Stimulated activated CD8-positive, alpha-beta memory T cell treated with anti-CD3 and anti-CD28 coated beads, Interleukin-4, amount 100 ng/mL, for 48 hours (primary cell): ENCODE measurements around the gene RBM43.
A peak's percentile ranks its signal among the peaks of the same experiment; 100 is the strongest.
"Not testable (repeated sequence)": the region's sequence is repeated elsewhere in the genome, so short reads cannot be mapped to it uniquely, and the experiment has no call there.

Experiments
- DNase-seq: peaks from one replicate; pipeline ENCODE4 v3.0.0-alpha.2; 2020

The RBM43 gene

DNA sequence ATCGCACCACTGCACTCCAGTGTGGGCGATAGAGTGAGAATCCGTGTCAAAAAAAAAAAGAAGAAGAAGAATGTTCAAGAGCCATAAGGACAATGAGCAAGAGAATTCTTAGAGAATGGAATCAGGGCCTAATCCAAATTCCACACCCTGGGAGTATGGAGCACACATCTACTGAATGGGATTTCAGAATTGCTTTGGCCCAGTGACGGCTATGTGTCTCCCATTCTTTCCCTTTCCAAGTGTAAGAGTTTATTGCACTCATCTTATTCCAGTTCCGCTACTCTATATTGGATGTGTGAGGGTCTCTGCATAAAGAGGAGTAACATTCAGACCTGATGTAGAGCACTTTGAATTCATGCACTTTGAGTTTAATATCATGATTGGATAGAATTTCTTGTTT, 5.9 kb upstream of the RBM43 start:
- DNase-seq, result no peak

DNA sequence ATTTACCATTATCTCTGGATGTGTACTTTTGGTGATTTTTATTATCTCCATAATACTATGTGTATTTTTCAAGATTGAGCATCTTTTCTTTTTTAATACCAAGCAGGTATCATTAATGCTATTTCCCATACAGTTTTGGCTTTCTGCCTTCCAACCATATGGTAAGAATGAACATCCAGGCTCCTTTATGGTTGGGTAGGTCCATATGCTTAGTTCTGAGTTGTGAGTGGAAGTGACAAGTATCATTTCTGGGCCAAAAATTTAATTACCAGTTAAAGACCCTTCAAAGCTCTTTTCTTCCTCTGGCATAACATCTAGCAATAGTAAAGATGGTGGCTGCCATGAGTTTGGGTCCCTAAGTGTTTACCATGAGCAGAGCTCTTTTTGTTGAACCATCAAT, 4.3 kb upstream of the RBM43 start:
- no peak for DNase-seq

DNA sequence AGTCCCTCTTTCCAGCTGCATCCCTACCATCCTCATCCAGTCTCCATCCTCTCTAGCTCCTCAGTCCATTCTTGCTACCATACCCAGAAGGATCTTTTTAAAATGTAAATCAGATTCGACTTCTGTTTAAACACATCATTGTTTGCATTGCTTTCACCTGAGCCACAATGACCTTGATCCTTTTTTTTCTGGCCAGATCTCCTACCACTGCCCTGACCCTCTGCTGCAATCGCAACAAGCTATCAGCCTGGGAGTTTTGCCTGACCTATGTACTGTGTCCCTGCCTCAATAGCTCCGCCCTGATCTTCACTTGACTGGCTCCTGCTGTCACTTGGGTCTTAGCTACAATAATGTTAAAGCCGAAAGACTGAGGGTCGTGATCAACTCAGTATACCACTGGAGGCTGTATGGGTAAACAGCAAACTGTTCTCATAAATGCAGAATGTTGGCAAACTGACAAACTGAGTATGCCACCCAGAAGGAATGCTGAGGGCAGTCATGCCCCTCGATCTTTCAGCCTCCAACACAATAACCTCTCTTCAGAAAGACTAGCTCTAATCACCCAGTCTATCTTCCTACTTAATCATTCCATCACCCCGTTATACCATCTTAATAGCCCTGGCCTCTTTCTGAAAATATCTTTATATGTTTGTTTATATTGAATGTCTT, 2.6 kb upstream of the RBM43 start:
- no peak for DNase-seq

DNA sequence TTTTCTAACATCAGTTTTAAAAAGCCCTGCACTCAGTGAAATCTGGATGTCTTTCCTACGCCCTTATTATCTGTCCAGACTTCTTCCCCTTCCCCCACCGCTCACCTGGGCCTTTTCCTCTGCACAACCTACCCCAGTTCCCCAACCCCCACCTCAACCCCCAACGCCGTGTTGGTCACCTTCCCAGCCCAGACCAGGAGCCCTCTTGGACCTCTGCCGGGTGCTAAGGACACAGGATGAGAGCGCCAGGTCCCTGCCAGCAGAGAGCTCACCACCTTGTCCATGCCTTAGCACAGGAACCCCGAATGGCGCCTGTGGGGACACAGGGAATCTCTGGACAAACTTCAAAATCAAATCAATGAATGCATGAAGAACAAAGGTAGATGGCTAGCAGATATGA, 966 bp upstream of the RBM43 start:
- no peak for DNase-seq

DNA sequence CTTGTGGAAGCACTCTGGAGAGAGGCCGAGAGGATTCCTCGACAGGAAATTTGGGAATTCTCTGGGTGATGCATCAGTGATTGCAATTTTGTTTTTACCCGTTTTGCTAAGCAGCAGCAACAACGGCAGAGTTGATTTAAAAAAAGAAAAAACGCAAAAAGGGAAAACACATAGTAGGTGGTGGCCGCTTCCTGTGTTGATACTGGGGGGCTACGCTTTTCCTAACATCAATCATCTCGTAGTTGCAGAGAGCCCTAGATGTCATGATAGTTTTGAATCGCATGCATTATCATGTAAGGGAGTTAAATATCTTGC, 271 bp upstream of the RBM43 start:
- DNase-seq, result no peak

DNA sequence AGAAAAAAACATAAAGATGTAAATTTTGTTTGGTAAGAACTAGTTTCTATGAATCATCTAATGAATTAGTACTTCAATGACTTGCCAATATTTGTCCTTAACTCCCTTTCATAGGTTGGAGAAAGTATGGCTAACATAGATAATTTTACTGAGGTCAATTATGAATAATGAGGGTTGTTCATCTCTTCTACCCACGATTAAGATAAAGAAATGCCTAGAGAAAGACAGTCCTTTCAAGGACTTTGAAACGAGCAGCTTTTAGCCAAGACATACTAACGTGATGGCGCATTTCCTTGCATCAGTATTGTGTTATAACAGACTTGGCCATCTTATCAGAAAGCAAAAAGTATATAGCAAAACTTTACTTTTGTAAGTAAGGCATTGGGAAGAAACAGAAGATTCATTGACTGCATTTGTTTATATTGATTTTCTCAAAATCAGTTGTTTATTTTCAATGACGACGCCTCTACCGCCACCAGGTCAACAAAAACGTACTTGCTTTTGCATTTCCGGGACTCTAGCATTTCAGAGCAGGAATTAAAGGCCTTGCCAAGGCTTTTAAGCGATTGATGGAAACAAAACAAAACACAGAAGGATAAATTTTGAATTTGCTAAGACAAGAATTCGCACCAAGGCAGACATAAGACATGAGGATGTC, 961 bp downstream of the RBM43 start:
- DNase-seq, result no peak

DNA sequence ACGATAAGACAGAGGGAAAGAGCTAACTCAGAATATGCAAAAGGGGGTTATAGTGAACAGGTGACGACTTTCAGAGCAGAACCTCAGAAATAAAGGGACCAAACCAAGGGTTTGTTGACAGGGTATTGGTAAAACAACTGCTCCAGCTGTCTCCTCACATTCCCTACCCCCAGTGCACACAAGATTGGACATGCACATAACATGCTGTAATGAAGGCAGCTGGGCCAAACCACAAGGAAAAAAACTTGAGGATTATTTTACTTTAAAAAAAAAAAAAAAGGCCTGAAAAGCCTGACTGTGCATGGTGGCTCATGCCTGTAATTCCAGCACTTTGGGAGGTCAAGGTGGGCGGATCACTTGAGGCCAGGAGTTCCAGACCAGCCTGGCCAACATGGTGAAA, 3.5 kb downstream of the RBM43 start:
- DNase-seq, result no peak

DNA sequence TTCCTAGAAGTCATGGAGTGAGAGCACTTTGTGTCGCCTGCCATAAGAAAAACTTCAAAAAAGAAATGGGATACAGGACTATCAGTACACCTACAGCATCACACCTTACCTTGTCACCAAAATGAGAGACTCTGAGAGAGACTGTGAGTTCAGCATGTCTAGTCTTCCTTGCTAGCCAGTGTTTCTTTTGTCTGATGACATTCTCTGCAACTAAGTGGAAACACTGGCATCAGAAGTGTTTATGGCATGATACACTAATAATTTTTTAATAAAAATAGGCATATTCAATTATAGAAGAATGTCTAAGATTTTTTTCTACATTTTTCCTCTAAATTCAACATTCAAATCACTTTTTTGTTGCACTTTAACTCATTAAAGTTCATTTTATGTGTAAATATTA, 9.0 kb downstream of the RBM43 start:
- no peak for DNase-seq

DNA sequence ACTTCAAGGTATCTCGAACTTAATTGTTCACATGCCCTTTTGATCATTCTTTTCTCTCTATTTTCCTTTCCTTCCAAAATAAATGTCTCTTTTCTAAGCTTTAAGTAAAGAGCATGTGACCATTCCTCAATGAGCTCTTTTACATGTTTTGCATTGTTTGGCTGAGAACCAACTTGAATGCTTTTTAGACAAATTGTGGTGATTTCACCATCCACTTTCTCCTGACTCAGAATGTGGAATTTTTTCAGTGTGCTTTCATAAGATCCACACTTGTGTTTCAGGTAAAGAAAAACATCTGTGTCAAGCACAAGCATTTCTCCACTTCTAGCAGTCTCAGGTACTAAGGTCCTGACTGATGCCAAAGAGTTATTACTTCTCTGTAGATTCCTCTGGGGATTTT, 10.7 kb downstream of the RBM43 start:
- DNase-seq, result no peak

DNA sequence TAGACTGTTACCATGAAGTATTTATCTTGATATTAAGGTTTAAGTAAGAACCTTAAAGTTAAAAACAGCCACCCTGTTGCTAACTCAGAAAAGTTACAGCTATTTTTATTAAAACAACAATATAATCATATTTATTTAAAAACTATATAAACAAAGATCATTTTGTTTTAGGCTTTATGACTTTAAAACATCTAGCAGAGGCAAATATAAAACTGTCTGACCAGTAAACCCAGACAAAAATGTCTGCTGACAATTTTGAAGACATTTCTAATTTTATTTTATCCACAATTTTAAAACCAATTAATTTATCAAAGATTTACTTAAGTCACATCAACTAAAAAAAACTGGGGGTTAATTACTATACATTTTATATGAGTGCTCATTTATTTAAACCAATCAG, 14.2 kb downstream of the RBM43 start:
- DNase-seq, result no peak

DNA sequence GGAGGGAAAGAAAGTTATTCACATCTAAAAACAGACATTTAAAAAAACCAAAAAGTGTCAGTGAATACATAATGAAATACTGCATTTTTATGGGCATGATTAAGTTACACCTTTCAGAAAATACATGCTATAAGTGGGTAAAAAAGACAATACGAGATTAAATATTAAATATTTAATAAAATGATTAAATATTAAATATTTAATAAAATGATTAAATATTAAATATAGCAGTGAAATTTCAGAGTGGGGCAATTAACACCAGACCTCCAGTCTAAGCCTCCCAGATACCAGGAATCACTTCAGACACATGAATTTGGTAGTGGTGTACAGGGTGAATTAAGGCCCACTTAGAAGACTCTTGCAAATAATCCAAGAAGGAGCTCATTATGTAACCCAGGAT, 15.5 kb downstream of the RBM43 start:
- DNase-seq, result no peak

DNA sequence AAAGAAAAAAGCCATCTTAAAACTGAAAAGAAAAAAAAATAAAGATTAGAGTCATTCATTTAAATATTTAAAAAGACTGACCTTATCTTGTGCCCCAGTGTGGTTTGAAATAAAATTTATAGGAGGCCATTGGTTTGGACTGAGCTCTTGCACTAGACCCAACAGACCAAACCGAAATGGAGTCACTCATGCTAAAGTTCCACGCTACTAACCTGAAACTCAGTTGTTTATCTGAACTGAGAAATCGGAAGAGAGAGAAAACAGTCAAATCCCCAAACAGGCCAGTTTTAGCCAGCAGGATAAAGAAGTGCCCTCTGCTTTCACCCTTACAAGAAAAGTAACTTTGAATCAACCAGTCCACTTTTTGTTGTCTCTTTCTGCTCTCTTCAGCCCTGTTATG, 18.2 kb downstream of the RBM43 start:
- no peak for DNase-seq

DNA sequence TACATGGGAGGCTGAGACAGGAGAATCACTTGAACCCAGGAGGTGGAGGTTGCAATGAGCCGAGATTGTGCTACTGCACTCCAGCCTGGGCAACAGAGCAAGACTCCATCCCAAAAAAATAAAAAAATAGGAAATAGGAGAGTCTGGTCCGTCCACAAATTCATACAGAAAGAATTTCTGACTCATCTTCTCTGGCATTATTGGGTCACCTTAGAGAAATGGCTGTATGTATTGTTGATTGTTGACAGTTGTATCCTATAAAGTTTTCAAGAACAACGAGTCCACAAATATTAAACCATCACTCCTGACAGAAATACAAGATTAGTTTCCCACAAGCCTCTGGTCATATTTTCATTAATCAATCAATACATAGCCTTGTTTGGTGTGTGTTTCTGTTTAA, 20.4 kb downstream of the RBM43 start:
- no peak for DNase-seq

DNA sequence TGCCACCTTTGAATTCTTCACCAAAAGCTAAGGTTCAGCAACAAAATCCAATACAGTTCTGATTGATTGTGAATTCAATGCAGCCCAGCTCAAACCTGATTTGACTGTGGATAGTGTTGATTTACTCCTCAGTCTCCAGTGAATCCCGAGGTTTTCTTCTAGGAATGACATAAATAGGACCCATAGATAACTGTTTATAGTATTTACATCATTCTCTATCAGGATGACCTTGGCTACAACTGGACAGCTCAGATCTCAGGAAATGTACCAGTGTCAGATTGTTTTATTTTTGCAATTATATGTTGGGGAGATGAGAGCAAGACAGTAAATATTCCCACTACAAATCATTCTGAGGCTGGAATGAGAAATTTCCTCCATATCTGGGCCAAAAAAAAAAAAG, 21.2 kb downstream of the RBM43 start:
- no peak for DNase-seq

DNA sequence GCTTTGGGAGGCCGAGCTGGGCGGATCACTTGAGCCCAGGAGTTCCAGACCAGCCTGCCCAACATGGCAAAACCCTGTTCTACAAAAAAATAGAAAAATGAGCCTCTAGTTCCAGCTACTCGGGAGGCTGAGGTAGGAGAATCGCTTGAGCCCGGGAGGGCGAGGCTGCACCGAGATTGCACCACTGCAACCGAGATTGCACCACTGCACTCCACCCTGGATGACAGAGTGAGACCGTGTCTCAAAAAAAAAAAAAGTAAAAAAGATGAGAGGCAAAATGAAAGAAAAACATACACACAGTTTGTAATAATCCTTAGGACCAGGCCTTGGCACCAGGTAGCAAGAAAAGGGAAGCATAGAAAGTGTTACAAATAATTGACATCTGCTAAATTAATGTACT, 22.0 kb downstream of the RBM43 start:
- no peak for DNase-seq

DNA sequence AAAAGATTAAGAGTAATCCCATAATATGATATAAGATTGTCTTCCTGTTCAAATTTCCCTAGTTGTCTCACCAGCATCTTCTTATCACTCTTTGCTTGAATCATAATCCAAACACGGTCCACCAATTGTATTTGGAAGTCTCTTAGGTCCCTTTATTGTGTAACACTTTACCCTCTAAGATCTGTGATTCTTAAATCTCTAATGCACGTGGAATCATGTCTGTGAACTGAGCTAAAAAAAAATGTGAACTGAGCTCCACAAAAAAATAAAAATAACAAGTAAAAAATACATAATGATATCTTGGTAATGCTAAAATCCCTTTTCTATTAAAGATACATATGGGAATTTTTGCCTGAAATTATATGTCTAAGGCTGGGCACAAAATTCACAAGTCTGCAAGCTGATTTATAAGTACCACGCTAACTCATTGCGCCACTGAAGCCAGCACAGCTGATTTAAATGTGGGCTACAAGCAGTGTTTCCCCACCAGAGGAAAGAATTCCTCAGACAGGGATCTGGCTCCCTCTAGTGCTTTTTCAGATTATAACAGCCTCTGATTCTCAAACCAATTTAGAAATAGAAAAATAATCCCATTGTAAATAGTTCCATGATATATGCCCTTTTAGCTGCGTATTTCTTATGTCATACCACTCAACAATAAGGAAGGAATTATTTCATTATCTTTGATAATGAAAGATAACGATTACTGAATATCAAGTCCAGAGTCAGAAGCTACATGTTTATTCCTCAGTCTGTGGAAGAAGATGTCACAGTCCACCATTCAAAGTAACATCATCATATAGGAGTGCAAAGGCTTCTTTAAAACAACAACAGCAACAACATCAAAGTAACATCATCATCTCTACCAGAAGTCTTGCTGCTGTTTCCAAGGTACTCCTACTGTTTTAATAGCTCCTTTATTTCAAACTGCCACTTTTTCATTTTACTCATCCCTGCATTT, 22.9 kb downstream of the RBM43 start:
- DNase-seq, result peak; percentile 40

DNA sequence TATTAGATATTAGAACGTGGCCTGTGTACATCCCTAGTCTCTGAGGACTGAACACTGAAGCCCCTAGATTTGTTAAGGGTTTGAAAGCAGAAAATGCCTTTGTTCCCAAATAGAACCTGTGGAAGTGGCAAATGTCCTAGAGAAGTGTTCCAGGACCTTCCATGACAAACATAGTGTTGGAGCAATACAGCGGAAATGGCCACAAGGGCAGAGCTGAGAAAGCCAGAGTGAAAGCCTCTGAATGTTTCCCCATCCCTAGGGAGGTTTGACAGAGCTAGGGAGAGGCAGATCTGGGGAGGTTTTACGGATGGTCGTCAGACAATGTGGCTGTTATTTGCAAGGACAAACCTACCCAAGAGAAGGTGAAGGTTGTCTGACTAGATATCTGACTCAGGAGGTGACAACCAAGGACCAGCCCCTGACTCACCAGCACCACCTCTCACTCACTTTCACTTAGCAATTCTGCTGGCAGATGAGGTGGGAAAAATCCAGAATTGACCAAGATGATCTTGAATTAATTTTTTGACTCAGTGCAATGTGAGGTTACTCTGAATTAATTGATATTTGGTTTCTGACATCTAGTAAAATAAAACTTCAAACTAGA, 24.1 kb downstream of the RBM43 start:
- DNase-seq, result no peak

DNA sequence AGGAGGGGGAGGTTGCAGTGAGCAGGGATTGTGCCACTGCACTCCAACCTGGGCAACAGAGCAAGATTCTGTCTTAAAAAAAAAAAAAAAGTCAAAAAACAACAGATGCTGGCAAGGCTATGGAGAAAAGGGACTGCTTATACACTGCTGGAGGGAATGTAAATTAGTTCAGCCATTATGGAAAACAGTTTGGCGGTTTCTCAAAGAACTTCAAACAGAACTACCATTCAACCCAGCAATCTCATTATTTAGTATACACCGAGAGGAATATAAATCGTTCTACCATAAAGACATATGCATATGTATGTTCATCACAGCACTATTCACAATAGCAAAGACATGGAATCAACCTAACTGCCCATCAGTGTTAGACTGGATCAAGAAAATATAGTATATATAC, 27.9 kb downstream of the RBM43 start:
- DNase-seq, result not testable (repeated sequence)

DNA sequence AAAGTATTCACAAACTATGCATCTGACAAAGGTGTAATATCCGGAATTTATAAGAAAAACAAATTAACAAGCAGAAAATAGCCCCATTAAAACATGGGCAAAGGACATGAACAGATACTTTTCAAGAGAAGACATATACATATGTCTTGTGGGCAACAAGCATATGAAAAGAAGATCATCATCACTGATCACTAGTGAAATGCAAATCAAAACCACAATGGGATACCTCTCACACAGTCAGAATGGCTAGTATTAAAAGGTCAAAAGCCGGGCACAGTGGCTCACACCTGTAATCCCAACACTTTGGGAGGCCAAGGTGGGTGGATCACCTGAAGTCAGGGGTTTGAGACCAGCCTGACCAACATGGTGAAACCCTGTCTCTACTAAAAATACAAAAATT, 28.4 kb downstream of the RBM43 start:
- DNase-seq, result not testable (repeated sequence)

DNA sequence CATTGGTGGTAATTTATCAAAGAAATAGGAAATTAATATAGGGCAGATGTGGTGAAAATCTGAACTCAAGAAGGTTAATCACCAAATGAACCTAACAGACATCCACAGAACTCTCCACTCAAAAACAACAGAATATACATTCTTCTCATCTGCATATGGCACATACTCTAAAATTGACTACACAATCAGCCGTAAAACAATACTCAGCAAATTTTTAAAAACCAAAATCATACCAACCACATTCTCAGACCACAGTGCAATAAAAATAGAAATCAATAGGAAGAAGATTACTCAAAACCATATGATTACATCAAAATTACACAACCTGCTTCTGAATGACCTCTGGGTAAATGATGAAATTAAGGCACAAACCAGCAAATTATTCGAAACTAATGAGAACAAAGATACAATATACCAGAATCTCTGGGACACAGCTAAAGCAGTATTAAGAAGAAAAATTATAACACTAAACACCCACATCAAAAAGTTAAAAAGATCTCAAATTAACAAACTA, 31.0 kb downstream of the RBM43 start:
- DNase-seq, result no peak

DNA sequence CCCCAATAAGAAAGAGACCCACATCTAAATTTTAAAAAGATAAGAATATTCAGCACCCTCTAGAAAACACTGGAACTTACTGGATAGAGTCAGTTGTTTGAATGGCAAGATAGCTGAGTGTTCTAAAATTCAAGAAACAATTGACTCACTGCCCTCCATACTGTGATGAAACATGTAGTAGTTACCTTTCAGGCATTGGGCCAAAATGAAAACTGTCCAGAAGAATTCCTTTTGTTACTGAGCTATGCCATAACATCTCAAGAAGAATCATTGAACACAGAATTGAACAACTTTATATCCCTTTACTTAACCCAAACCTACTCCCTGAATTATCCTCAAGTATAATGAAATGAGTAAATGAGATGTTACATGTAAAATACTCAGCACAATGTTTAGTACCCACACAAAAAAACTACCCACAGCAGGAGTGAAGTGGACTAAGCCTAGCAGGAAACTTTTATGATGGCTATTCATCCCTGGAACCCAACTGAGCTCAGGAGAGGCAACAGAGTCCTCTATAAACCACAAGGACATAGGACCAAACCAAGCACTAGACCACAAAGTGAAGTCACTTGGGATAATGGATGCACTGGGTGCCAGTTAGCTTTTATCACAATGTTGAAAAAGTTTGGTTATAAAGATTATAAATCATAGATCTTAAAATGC, 32.7 kb downstream of the RBM43 start:
- no peak for DNase-seq

DNA sequence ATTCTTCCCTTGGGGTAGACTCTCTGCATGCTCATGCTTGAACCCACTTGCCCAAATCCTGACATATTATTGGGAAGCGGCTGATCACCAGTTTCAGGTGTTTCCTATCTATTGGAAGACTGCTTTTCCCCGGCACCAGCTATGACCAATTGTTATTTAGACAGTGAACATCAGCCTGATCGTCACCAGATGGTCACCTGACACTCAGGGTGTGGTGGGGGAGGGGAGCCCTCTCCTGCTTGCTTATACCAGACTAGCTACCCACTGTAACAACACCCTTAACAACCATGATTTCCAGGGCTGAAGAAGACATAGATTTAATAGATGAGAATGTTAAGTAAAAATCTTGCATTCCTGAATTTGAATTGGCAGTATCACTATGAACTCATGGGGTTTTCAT, 44.3 kb downstream of the RBM43 start:
- no peak for DNase-seq

DNA sequence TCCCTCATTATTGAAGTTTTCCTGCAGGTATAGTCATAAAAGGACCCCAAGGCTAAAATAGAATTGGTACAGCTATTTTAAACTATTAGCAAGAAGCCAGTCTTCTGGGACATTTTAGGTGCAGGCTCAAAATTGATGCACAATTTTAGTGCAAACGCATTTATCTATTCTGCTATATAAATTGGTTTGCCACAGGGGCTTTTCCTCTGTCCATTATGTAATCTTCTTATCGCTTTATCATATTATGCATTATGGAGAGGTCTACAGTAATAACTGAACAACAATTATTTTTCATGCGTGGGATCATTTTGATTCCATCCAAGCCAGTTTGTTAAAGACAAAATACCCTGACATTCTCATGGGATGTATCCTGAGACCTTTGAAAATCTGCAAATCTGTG, 54.6 kb downstream of the RBM43 start:
- DNase-seq, result no peak
